Measurements from ENCODE around the gene SLC6A18.

Gene SLC6A18

DNA sequence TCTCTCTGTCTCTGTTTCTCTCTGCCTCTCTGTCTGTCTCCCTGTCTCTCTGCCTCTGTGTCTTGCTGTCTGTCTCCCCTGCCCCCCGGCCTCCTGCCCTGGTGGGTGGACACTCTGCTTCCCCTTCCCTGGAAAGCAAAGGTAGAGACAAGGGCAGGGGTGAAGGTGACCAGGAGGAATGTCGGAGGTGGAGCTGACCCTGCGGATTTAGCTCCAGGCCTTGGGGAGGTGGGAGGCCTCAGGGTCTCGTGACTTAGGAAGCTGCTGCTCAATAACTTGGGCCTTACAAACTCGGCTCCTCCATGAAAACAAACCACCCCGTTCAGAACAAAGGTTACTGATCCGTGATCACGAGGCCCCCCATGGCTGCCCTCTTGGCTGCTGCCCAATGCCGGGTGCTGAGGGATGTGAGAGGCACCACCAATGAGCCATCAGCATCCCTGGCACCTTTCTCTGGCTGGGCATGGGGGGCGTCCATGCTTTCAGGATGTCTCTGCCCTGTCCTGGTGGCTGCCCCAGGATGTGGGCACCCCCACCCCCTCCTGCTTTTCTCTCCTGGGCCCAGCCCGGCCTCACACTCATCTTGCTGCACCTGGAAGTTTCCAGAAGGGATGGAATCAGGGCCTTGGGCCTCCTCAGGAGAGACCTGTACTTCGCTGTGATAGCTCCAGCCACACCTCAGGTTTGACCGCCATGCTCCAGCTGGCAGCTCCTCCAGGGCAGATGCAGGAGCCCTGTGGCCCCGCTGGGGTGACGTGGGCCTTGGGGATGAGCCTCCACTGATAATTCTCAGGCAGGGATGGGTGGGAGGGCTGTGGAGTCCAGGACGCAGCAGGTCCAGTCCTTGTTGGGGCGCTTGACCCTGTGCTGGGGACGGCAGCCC is 38.6 kb upstream of the SLC6A18 start:
- DNase-seq = no peak

GRCh38 chr5:1187234-1187949 is 37.8 kb upstream of the SLC6A18 start:
- DNase-seq = no peak

GRCh38 chr5:1187950-1188334 is 37.2 kb upstream of the SLC6A18 start:
- no peak for DNase-seq

DNA sequence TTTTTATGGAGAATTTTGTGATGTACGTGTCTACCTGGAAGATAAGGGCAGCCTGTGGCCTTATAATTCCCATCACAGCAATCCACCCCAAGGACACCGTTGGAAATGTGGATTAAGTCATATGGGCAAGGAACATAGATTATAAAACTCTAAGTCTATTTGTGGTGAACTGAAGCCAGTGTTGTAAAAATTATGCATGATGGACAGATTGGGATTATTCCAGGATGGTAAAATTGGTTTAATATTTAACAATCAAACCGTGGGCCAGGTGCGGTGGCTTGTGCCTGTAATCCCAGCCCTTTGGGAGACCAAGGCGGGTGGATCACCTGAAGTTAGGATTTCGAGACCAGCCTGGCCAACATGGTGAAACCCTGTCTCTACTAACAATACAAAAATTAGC is 36.7 kb upstream of the SLC6A18 start:
- no peak for DNase-seq

- DNase-seq = no peak
These were observed 35.9 kb upstream of the SLC6A18 start for GRCh38 chr5:1189269-1189668.

DNA sequence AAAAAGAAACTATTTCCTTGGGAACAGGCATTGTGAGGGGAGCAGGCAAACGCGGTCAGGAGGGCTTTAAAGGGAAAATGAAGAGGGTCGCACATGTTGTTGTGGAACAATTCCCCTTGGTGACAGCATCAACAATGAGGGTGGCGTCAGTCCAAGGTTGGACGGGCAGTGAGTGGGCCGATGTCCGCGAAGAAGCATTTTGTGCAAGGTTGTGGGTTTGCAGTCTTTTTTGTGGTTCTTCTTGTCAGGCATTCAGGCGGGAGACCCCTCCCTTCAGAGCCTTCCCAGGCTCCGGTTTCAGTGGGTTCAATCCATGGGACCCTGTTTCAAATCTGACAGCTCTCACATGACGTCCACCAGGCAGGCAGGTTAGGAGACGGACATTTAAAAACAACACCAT is 34.9 kb upstream of the SLC6A18 start:
- peak; percentile 51 for DNase-seq

DNA sequence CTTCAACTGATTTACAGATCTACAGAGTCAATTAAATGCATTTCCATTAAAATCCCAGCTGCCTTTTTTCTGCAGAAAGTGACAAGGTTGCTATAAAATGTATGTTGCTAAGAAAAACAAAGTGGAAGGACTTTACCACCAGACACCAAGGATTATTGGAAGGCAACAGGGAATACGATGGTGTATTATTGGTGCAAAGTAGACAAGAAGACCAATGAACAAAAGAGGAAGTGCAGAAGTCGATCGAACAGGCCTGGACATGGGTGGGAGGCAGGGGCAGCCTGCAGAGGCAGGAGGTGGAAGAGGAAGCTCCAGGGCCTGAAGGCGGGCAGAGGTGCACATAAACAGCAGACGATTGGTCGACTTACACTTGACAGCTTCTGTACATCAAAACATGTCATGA is 34.3 kb upstream of the SLC6A18 start:
- peak; percentile 67 for DNase-seq

GRCh38 chr5:1192971-1193590 is 32.1 kb upstream of the SLC6A18 start:
- DNase-seq = no peak

- DNase-seq = no peak
These were observed 31.6 kb upstream of the SLC6A18 start for GRCh38 chr5:1193591-1193985.

GRCh38 chr5:1194378-1194777 is 30.8 kb upstream of the SLC6A18 start:
- DNase-seq = no peak

DNA sequence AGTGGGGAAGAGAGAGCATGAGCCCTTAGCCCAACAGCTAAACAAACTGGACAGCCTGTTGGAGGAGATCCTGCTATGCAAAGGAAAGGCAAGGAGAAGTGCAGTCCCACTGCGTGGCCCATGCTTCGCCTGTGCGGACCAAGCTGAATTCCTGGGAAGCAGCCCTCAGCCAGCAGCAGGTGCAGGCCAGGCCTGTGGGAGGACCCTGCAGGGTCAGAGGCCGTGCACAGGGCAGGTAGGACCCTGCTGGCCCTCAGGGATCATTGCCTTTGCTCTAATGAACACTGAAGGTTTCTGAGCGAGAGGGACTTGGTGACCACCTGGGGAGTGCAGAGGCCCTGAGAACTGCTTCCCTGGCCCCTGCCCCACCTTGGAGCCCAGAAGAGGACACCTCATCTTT is 29.7 kb upstream of the SLC6A18 start:
- no peak for DNase-seq

DNA sequence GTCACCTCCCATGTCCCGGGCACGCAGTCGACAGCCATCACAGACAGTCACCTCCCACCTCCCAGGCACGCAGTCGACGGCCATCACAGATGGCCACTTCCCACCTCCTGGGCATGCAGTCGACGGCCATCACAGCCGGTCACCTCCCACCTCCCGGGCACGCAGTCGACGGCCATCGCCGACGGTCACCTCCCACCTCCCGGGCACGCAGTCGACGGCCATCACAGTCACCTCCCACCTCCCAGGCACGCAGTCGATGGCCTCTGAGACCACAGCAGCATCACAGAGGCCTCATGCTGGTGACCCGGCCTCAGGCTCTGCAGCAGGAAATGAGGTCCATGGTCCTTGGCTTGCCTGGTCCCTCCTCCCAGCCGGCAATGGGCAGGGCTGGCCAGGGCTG is 29.3 kb upstream of the SLC6A18 start:
- DNase-seq = no peak

- DNase-seq = no peak
These were observed 28.6 kb upstream of the SLC6A18 start for GRCh38 chr5:1196562-1196961.

DNA sequence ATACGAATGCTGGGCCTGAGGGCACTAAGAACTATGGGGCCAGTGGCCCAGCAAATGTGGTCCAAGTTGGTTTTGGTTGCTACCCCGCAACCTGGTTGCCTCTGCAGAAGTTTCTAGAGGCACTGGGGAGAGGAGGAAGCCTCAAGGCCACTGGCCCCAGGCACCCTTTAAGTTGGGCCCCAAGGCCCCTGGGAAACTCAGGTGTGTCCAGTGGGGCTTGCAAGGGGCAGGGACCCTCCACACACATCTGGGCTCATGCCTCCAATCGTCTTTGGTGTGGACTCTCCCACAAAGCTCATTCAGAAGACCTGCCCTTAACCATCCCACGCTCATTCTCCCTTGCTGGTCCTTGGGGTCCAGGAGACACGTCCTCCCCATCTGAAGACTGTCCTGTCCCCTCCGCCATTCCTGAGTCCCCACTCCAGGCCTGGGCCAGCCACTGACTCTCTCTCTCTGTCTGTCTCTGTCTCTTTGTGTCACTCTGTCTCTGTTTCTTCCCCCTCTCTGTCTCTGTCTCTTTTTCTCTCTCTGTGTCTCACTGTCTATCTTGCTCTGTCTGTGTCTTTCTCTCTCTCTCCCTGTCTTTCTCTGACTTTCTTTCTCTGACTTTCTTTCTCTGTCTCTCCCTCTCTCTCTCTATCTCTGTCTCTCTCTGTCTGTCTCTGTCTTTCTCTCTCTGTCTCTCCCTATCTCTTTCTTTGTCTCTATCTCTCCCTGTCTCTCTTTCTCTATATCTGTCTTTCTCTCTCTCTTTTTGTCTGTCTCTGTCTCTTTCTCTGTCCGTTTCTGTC is 27.1 kb upstream of the SLC6A18 start:
- no peak for DNase-seq

DNA sequence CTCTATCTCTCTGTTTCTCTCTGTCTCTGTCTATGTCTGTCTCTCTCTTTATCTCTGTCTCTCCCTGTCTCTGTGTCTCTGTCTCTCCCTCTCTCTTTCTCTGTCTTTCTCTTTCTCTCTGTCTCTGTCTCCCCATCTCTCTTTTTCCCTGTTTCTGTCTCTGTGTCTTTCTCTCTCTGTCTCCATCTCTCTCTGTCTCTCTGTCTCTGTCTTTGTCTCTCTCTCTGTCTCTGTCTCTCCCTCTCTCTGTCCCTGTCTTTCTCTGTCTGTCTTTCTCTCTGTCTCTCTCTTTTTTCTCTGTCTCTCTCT is 25.9 kb upstream of the SLC6A18 start:
- DNase-seq = no peak

DNA sequence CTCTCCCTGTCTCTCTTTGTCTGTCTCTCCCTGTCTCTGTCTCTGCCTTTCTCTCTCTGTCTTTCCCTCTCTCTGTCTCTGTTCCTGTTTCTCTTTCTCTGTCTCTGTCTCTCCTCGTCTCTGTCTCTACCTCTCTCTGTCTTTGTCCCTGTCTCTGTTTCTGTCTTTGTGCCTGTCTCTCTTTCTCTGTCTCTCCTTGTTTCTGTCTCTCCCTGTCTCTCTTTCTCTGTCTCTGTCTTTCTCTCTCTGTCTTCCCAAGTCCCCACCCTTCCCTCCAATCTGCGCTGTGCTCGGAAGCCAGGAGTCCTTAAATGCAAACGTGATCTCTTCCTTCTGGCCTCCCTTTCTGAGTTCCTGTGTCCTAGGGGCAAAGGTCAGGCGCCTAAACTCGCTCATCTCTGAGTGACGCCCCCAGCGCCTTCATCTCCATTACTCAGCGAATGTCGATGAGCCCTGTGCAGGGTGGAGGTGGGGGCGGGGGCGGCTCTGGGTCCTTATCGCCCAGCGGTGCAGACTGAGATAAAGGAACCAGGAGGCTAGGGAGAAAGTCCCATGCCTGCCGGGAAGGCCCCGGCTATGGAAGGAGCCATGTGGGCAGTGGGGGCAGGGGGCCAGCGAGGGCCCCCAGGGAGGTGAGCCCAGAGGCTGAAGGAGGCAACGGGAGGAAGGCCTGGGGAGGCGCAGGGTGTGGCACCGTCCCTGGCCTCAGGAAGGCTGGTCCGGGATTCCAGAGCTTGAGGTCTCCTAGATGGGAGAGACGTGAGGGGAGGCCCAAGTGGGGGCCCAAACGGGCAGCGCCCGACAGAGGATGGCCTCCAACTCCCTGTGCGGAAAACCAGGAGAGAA is 25.3 kb upstream of the SLC6A18 start:
- DNase-seq = no peak

DNA sequence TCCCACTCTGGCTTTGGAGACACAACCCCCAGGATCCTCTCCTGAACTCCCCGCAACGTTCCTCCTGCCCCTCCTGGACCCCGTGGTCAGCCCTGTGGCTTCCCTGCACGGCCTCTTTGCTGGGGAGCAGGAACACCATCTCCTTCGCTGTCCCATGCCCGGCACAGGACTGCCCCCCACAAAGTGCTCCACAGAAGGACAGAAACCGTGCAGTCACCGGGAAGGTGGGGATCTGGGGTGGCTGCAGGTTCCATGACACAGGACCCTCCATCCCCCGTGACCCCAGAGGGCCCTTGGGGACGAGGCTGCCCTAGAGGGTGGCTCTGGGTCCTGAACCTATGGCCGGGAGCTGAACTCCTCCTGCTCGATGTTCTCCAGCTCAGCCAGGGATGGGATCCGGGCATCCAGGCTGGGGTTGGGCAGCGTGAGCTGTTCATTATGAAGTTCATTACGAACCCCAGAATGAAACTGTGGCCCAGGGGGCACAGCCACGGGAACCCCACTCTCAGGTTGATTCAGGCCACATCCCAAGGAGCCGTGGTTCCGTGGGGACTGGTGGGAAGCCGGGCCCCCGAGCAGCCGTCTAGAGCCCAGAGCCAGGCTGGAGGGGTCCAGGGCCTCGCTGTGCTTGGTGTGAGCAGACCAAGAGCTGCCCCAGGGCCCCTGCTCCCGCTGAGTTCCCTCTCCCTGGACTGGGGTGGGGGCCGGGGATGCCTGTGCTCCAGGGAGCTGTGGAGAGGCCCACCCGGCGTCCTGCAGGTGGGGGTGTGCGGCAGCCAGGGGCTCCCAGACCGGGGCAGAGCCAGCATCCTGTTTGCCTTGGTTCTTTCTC is 24.5 kb upstream of the SLC6A18 start:
- DNase-seq = no peak

DNA sequence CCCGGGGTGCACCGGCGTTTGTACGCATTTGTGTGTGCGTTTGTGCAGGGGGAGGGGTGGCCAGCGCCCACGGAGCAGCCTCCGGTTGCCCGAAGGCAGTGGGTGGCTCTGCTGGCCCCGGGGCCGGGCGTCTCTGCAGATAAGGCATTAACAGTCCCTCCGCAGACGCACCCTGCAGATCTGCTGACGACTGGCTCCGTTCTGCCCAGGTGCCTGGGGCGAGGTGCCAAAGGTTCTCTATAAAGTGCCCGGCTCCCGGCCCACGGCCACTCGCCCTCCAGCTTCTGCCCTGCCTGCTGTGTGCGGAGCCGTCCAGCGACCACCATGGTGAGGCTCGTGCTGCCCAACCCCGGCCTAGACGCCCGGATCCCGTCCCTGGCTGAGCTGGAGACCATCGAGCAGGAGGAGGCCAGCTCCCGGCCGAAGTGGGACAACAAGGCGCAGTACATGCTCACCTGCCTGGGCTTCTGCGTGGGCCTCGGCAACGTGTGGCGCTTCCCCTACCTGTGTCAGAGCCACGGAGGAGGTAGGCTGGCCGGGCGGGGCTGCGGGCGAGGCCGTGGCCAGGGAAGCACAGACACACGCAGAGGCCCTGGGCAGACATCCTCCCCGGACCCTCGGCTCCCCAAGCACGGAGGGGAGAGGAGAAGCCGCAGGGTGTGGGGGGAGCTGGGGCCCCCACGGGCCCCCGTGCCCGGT is 23.7 kb upstream of the SLC6A18 start, which contains the start of gene SLC6A19:
TSS of gene SLC6A19 (plus strand) at position 269 of the 699 bp plus-strand sequence. CDS start at position 325, 56 bp downstream.
- no peak for DNase-seq

GRCh38 chr5:1202026-1202797 is 23.0 kb upstream of the SLC6A18 start:
- no peak for DNase-seq

Data from right kidney (tissue), 1 donor.